MM.1S (cell line): ENCODE results near the gene DMBX1.

Experiments
- EZH2 ChIP-seq: fragments of 300-600 bp; sonication (generic); optimal IDR thresholded peaks from 2 replicates; pipeline ENCODE3; 2017; ENCODE audit warnings: low read depth, mild to moderate bottlenecking, antibody characterized with exemption, low read length, mixed read lengths
- TF ChIP-seq, protein P1 (sequence below): fragments of 300-600 bp; sonication (generic); IDR thresholded peaks from 2 replicates; pipeline ENCODE4 v1.5.1; 2016; ENCODE audit warnings: antibody characterized with exemption, low read length, mixed read lengths

DNA sequence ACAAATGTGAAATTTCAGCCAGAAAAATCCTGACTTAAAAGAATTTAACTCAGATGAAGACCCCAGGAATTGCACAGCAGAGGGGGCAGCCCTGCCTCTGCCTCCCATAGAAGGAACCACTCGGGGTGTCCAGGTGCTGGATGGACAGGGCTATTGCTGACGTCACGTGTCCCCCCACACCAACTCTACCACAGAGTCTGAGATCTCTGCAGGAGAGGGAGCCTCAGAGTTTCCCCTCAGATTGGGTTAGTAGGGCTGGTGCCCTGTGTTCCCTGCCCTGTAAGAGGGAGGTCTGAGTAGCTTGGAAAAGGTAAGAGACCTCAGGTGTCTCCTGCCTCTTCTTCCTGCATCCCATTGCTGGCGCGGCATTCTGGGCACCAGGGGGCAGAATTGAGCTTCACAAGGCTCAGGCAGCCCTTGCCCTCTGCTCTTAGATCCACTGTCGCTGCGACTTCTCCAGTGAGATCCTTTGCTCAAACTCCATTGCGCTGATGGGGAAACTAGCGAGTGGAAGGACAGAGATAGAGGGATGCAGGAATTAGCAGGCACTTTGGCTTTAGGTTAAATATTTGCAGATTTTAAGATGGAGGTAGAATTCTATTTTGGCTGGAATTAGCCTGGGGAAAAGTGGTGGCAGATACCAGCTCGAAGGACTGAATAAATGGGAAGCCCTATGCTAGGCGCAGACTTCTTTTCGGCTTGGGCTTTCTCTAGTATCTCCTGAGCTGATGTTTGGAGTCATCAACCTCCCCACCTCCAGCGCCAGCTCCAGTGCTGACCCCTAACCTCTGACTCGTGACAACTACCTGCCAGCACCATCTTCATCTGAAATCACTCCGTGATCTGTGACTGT, 42.8 kb upstream of the DMBX1 start:
- TF ChIP-seq, protein P1, sequence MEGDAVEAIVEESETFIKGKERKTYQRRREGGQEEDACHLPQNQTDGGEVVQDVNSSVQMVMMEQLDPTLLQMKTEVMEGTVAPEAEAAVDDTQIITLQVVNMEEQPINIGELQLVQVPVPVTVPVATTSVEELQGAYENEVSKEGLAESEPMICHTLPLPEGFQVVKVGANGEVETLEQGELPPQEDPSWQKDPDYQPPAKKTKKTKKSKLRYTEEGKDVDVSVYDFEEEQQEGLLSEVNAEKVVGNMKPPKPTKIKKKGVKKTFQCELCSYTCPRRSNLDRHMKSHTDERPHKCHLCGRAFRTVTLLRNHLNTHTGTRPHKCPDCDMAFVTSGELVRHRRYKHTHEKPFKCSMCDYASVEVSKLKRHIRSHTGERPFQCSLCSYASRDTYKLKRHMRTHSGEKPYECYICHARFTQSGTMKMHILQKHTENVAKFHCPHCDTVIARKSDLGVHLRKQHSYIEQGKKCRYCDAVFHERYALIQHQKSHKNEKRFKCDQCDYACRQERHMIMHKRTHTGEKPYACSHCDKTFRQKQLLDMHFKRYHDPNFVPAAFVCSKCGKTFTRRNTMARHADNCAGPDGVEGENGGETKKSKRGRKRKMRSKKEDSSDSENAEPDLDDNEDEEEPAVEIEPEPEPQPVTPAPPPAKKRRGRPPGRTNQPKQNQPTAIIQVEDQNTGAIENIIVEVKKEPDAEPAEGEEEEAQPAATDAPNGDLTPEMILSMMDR, result peak; percentile 93
- no peak for TF ChIP-seq EZH2
